VCaP (cell line): ENCODE data around the gene MIGA1.
"Not testable (repeated sequence)": the region's sequence is repeated elsewhere in the genome, so short reads cannot be mapped to it uniquely, and the experiment has no call there.

Experiments used
- H3K27ac ChIP-seq: fragments of 450-650 bp; 2 replicates; pipeline ENCODE4 v1.5.1; 2017
- TF ChIP-seq, protein P1 (sequence below): fragments of 450-650 bp; conservative IDR thresholded peaks from 2 replicates; pipeline ENCODE4 v1.5.1; 2017; ENCODE audit warnings: mild to moderate bottlenecking, moderate library complexity

The MIGA1 gene

DNA sequence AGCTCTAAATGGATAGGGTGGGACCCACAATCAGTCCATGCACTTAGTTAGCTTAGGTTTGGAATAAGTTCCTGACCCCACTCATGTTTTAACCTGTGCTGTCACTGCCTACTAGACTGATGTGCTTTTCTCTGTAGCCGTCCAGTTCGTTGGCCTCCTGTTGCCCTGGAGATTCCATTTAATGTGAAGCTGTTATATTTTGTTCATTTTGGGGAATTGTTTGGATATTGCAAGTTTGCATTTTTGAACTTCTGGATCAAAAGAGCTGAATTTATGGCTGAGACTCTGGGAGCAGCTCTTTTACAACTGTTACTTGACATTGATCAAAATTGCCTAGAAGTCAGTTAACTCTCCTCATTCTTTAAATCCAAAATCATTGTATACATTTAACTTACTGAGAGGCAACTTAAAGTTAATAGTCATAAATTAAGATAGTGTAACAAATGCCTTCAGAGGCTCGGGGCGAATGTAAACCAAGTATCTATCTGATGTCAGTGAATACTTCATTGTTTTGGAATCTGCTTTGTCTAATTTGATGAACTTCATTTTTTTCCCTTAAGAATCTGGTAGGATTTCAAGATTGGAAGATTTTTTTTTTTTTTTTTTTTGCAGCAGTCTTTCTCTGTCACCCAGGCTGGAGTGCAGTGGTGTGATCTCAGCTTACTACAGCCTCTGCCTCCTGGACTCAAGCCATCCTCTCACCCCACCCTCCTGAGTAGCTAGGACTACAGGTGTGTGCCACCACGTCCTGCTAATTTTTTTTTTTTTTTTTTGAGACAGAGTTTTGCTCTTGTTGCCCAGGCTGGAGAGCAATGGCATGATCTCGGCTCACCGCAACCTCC is 38.1 kb downstream of the MIGA1 start:
- TF ChIP-seq, protein P1, sequence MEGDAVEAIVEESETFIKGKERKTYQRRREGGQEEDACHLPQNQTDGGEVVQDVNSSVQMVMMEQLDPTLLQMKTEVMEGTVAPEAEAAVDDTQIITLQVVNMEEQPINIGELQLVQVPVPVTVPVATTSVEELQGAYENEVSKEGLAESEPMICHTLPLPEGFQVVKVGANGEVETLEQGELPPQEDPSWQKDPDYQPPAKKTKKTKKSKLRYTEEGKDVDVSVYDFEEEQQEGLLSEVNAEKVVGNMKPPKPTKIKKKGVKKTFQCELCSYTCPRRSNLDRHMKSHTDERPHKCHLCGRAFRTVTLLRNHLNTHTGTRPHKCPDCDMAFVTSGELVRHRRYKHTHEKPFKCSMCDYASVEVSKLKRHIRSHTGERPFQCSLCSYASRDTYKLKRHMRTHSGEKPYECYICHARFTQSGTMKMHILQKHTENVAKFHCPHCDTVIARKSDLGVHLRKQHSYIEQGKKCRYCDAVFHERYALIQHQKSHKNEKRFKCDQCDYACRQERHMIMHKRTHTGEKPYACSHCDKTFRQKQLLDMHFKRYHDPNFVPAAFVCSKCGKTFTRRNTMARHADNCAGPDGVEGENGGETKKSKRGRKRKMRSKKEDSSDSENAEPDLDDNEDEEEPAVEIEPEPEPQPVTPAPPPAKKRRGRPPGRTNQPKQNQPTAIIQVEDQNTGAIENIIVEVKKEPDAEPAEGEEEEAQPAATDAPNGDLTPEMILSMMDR, result no peak
- H3K27ac ChIP-seq, result no peak overlapping the region

DNA sequence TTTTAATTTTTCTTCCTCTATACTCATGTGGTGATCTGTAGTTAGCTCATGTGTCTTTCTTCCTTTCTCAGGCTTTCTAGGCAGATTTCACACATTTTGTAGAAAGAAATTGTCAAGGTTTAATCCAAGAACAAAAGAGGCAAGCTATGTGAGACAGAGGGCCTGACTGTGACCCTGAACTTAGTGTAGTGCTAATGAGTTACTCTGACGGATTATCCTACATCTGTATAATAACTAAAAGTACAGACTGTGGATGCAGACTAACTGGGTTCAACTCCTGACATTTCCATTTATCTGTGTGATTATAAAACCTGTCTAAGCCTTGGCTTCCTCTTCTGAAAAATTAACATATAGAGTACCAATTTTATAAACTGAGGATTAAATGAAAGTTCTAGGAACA is 40.7 kb downstream of the MIGA1 start:
- no peak overlapping the region for H3K27ac ChIP-seq
- TF ChIP-seq, protein P1, result no peak

DNA sequence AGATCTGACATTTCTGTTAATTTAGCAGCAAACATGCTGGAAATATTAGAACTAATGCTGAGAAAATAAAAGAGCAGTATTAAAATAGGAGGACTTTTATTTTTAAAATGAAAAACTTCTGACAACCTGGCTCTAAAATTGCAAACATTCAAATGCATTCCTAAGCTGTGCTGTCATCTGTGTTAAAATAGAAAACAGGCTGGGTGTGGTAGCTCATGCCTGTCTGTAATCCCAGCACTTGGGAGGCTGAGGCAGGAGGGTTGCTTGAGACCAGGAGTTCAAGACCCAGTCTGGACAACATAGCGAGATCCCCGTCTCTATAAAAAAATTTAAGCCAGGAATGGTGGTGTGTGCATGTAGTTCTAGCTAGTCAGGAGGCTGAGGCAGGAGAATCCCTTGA is 44.6 kb downstream of the MIGA1 start:
- TF ChIP-seq, protein P1, result no peak

DNA sequence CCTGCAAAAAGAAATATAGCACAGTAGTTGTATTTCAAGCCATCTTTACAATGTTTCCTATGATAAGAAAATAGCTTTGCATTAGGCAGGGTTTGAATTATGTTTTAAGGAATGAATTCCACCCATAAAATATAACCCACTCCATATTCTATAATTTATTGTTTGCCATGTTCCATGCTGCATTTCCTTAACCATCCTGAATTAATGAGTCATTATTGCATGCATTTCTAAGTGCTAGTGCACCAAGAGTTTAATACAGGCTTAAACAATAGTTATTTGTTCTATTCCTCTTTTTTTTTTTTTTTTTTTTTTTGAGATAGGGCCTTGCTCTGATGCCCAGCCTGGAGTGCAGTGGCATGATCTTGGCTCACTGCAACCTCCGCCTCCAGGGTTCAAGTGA is 45.2 kb downstream of the MIGA1 start:
- no peak overlapping the region for H3K27ac ChIP-seq
- TF ChIP-seq, protein P1, result no peak

More for the DNA sequence above, 44.6 kb downstream of the MIGA1 start:
- H3K27ac ChIP-seq, result no peak overlapping the region

DNA sequence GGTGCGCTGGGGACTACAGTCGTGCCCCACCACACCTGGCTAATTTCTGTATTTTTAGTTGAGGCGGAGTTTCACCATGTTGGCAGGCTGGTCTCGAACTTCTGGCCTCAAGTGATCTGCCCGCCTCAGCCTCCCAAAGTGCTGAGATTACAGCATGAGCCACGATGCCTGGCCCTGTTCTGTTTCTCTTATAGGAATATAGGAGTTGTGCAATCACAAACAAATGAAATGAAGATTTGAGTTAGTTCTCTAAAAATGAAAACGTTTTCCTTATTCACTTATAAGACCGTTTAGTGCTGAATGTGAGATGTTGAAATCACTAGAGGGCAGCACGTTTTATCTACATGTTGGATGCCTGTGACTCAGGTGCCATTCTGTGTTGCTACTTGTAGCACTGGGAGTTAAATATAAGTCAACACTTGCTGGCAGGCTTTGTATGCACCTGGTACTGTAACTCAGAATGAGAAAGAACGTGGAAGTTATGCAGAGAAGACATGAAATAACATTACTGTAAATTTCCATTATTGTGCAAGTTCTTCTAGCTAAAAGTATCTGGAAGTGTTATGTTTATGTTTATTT is 45.8 kb downstream of the MIGA1 start:
- TF ChIP-seq, protein P1, result peak; percentile 72
- H3K27ac ChIP-seq, result no peak overlapping the region

DNA sequence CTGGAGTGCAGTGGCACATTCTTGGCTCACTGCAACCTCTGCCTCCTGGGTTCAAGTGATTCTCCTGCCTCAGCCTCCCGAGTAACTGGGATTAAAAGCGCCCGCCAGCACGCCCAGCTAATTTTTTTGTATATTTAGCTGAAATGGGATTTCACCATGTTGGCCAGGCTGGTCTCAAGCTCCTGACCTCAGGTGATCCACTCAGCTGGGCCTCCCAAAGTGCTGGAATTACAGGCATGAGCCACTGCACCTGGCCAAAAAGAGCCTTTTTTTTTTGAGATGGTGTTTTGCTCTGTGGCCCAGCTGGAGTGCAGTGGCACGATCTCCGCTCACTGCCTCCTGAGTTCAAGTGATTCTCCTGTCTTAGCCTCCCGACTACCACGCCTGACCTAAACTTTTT is 47.4 kb downstream of the MIGA1 start:
- H3K27ac ChIP-seq, result not testable (repeated sequence)

DNA sequence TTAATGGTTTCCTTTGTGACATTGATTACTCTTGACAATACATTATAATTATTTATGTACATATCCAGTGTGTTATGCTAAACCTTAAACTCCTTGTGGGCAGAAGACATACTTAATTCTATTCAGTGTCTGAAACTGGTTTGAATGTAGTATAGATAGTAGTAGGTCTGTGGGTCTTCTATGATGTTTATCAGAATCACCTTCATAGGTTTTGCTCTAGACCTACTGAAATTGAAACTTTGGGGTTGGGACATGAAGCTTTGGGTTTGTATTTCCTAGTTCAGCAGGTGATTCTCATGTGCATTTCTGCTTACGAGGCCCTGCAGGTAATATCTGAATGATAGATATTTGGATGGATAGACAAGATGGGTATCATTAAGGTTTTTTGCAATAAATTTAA is 48.6 kb downstream of the MIGA1 start:
- TF ChIP-seq, protein P1, result no peak
- H3K27ac ChIP-seq, result no peak overlapping the region

DNA sequence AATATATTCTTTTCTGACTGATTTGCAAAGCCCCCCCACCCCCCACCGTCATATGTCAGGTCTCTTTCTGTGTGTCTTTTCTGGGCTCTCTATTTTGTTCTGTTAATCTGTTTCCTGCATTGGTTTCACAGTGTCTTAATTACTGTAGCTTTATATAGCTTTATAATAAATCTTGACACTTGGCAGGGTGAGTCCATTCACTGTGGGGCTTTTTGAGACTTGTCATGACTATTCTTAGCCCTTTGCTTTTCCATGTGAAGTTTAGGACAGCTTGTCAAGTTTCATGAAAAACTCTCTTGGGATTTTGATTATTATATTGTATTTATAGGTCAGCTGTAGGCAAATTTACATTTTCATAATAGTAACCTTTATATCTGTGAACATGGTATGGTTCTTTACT is 50.4 kb downstream of the MIGA1 start:
- no peak overlapping the region for H3K27ac ChIP-seq
- TF ChIP-seq, protein P1, result no peak
